A549 (cell line): ENCODE data around the gene TCF4. TPM values are rescaled to one million over a fixed set of nuclear protein-coding genes. Genes with fewer than 3 reads are reported as not detected.

Source experiments
- ATAC-seq, 2 experiments: fragments of 200-7000 bp in 1 of 2; fragments of >200 bp in 1 of 2; cut with Nextera tagmentation in 1 of 2; cut with Tn5 transposase in 1 of 2; 3 replicates each; pipeline versions ENCODE4 v1.8.0 to v1.9.1; 2018 to 2020; ENCODE audit warnings: mild to moderate bottlenecking in 1 of 2, moderate library complexity in 1 of 2
- CTCF ChIA-PET: fragments of 300-600 bp; sonication (Branson Sonifier 250); formaldehyde crosslinking; extraction: SDS; loops from one replicate; lab custom pipeline; 2021; ENCODE audit warnings: antibody characterized with exemption, inconsistent platforms; lab: Yijun Ruan, JAX
- POLR2A ChIA-PET: fragments of 350-600 bp; formaldehyde crosslinking; extraction: SDS; loops from one replicate; lab custom pipeline; 2021; ENCODE audit warnings: antibody characterized with exemption, inconsistent platforms; lab: Yijun Ruan, JAX
- DNase-seq, 2 experiments: peaks; one replicate each; pipeline versions ENCODE4 v3.0.0 to v3.0.0-alpha.2; 2011 to 2016; ENCODE audit warnings: low read depth in 1 of 2, low spot score in 1 of 2
- FAIRE-seq: peaks from 2 replicates; lab custom pipeline; 2011; peaks lifted over from hg19 to GRCh38; lab: Jason Lieb, UNC
- H3K27ac ChIP-seq, 2 experiments: fragments of >200 bp; sonication (Bioruptor Twin); formaldehyde crosslinking; 3 replicates each; pipeline ENCODE4 v1.5.1; 2016 to 2017
- H3K4me1 ChIP-seq: fragments of >200 bp; sonication (Bioruptor Twin); formaldehyde crosslinking; 3 replicates; pipeline ENCODE4 v1.6.1; 2016
- H3K4me2 ChIP-seq: fragments of >200 bp; sonication (Bioruptor Twin); formaldehyde crosslinking; 3 replicates; pipeline ENCODE4 v1.6.1; 2016
- H3K4me3 ChIP-seq: fragments of >200 bp; sonication (Bioruptor Twin); formaldehyde crosslinking; 3 replicates; pipeline ENCODE4 v1.5.1; 2016
- H3K9me3 ChIP-seq: fragments of >200 bp; sonication (Bioruptor Twin); formaldehyde crosslinking; 3 replicates; pipeline ENCODE4 v1.6.1; 2016
- CHD2 ChIP-seq: fragments of 150-350 bp; IDR thresholded peaks from 2 replicates; pipeline ENCODE4 v1.6.1; 2014; ENCODE audit warnings: low read length; ENCODE audit not compliant: partially characterized antibody
- CTCF ChIP-seq: fragments of >200 bp; sonication (Bioruptor Twin); formaldehyde crosslinking; IDR thresholded peaks from 3 replicates; pipeline ENCODE4 v1.5.1; 2016
- EHMT2 ChIP-seq: fragments of 200-600 bp; sonication (generic); IDR thresholded peaks from 2 replicates; pipeline ENCODE4 v1.6.1; 2016; ENCODE audit warnings: antibody characterized with exemption, low read depth, mild to moderate bottlenecking, moderate library complexity
- EP300 ChIP-seq, 2 experiments: fragments of >200 bp; sonication (Bioruptor Twin); formaldehyde crosslinking; IDR thresholded peaks; 2 replicates in 1 of 2; 3 replicates in 1 of 2; pipeline ENCODE4 v1.6.1; 2016 to 2017
- MAFK ChIP-seq: fragments of 450-650 bp; IDR thresholded peaks from 2 replicates; pipeline ENCODE4 v1.6.1; 2014; ENCODE audit not compliant: partially characterized antibody
- MAZ ChIP-seq: fragments of 150-350 bp; IDR thresholded peaks from 2 replicates; pipeline ENCODE4 v1.6.1; 2014; ENCODE audit warnings: antibody characterized with exemption, low read depth, low read length, borderline replicate concordance
- MYC ChIP-seq: IDR thresholded peaks from 2 replicates; pipeline ENCODE4 v1.6.1; 2012; ENCODE audit warnings: mild to moderate bottlenecking, inconsistent platforms, low read length, improper control_type of control experiment, borderline replicate concordance
- NPAS2 ChIP-seq: fragments of 250-450 bp; sonication (Bioruptor Pico); IDR thresholded peaks from 2 replicates; pipeline ENCODE4 v1.8.0; 2022; ENCODE audit warnings: mild to moderate bottlenecking, moderate library complexity, borderline replicate concordance
- POLR2A ChIP-seq: IDR thresholded peaks from 2 replicates; pipeline ENCODE4 v1.6.1; 2012; ENCODE audit warnings: mild to moderate bottlenecking, low read length
- RAD21 ChIP-seq, 2 experiments: fragments of >200 bp in 1 of 2; sonication (Bioruptor Twin) in 1 of 2; formaldehyde crosslinking in 1 of 2; IDR thresholded peaks in 1 of 2; conservative IDR thresholded peaks in 1 of 2; 2 replicates in 1 of 2; 3 replicates in 1 of 2; pipeline ENCODE4 v1.6.1; 2012 to 2018; ENCODE audit warnings: inconsistent platforms in 1 of 2
- RARB ChIP-seq: fragments of 250-450 bp; sonication (Bioruptor Pico); IDR thresholded peaks from 2 replicates; pipeline ENCODE4 v1.8.0; 2021; ENCODE audit warnings: mild to moderate bottlenecking, moderate library complexity
- RCOR1 ChIP-seq: fragments of 150-350 bp; IDR thresholded peaks from 2 replicates; pipeline ENCODE4 v1.6.1; 2014; ENCODE audit warnings: antibody characterized with exemption, low read length, low read depth
- REST ChIP-seq: fragments of 200-600 bp; sonication (generic); IDR thresholded peaks from 2 replicates; pipeline ENCODE4 v1.6.1; 2016; ENCODE audit warnings: antibody characterized with exemption, mild to moderate bottlenecking, moderate library complexity
- SMC3 ChIP-seq: fragments of >200 bp; sonication (Bioruptor Twin); formaldehyde crosslinking; IDR thresholded peaks from 3 replicates; pipeline ENCODE4 v1.6.1; 2018; ENCODE audit warnings: inconsistent platforms
- ZC3H11A ChIP-seq: fragments of 450-650 bp; IDR thresholded peaks from 2 replicates; pipeline ENCODE4 v1.6.1; 2014; ENCODE audit warnings: antibody characterized with exemption, mild to moderate bottlenecking
- ZNF302 ChIP-seq: fragments of 250-450 bp; sonication (Bioruptor Pico); IDR thresholded peaks from 2 replicates; pipeline ENCODE4 v1.9.0; 2021; ENCODE audit warnings: inconsistent platforms, mild to moderate bottlenecking, moderate library complexity
- WGBS: methylation state at CpG from one replicate; pipeline ENCODE4 v1.1.6; 2017; ENCODE audit errors: missing lambda C conversion rate; 5-methylcytosine and 5-hydroxymethylcytosine counted together
- polyA plus RNA-seq, 4 experiments: library from polyadenylated mRNA; depleted of rRNA in 3 of 4; stranded (reverse); fragments of >200 nt; fragmentation: RNase III in 1 of 4; extraction: RNeasy Plus Mini Kit Qiagen cat#74134 plus additional on column Dnase treatment in 1 of 4; gene quantifications; 2 replicates in 3 of 4; 3 replicates in 1 of 4; pipeline ENCODE4 v1.2.3, GENCODE V29; 2011 to 2017
- TF ChIP-seq, protein P1 (sequence below): IDR thresholded peaks from 2 replicates; pipeline ENCODE4 v1.6.1; 2012

The TCF4 gene
- polyA plus RNA-seq, 2 of the 4 experiments (the other 2 are of a cell fraction) = 3.0 to 4.0 TPM

DNA sequence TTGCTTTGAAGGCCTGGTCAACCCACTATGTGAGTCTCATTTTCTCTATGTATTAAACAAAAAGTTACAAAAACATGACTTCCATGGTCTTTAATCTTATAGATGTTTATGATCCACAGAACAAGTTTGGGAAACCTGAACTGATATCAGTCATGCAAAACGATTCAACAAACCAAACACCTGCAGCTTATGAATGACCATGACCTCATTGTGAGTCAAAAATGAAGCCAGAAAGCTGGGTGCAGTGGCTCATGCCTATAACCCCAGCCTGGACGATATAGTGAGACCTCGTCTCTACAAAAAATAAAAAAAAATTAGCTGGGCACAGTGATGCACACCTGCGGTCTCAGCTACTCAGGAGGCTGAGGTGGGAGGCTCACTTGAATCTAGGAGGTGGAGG, 358.3 kb downstream of the TCF4 start (continued):
- TF ChIP-seq REST (no peak), EHMT2 (no peak), RCOR1 (no peak), RARB (no peak), MAFK (no peak)
- TF ChIP-seq, all 56 proteins: peak for 0

- ChIA-PET POLR2A (no interaction called here), CTCF (interaction anchor here (0.9 to 1.0 kb wide), 2 partner anchors 246 to 550 kb away, joined by 3 read pairs; no protein-coding TSS in a partner anchor)
- ATAC-seq = peak; percentile 30 to 33; a peak in 2 of 6 replicates
- no peaks in the 10 kb centered on the region for H3K9me3 ChIP-seq
- H3K27ac ChIP-seq = no peak overlapping the region; a peak in 1 of 6 replicates
- H3K4me3 ChIP-seq = no peak overlapping the region
- H3K4me2 ChIP-seq = no peak overlapping the region
- WGBS = 92% methylated on average over 13 of the region's 15 CpGs
- FAIRE-seq = no peak
- peak in 1 of 2 experiments; percentile 13 for DNase-seq
- peaks cover 11% of the 10 kb centered on the region; the same call in 2 of the 3 replicates for H3K4me1 ChIP-seq
- TF ChIP-seq ZNF302 (CRISPR knock-in tag) (no peak), CHD2 (no peak), REST (no peak), POLR2A (no peak), ZC3H11A (no peak), CTCF (no peak), EP300 (IDR thresholded peaks at IDR 0.05) (no peak), NPAS2 (CRISPR knock-in tag) (no peak), MYC (no peak), MAZ (no peak)
These were observed 359.3 kb downstream of the TCF4 start for GRCh38 chr18:55228707-55229106.

DNA sequence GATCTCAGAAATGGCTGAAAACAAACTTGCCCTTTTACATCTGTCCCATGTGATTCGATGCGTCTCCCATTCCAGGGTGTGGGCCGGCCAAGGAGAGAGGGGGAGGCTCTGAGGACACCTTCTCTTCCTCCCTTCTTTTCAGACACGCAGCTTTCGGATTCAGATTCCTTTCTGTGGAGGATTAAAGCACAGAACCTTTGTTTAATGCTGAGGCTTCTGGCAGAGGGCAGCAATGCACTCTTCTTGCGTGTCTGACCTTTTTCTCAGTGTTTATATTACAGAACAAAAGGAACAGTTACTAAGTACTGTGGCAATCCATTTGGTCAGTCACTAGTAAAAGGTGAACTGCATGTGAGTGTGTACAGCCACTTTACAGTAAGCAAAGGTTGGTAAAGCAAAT, 359.8 kb downstream of the TCF4 start:
- 0 out of 5 replicates have a peak, but pooled peaks of 1 of the 2 experiments have one; percentile 10 for TF ChIP-seq RAD21 (conservative IDR thresholded peaks at IDR 0.05 in 1 of 2, IDR thresholded peaks at IDR 0.05 in 1 of 2)
- TF ChIP-seq, protein P1, sequence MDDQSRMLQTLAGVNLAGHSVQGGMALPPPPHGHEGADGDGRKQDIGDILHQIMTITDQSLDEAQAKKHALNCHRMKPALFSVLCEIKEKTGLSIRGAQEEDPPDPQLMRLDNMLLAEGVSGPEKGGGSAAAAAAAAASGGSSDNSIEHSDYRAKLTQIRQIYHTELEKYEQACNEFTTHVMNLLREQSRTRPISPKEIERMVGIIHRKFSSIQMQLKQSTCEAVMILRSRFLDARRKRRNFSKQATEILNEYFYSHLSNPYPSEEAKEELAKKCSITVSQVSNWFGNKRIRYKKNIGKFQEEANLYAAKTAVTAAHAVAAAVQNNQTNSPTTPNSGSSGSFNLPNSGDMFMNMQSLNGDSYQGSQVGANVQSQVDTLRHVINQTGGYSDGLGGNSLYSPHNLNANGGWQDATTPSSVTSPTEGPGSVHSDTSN = no peak
- 0 out of 3 replicates have a peak, but pooled peaks have one; percentile 7 for TF ChIP-seq SMC3
- TF ChIP-seq, all 56 proteins: peak for 2
- ATAC-seq (peak; percentile 39 to 66; a peak in 5 of 6 replicates), FAIRE-seq (no peak), DNase-seq (peak in 1 of 2 experiments; percentile 36)
- H3K4me3 ChIP-seq = no peak overlapping the region
- no peaks in the 10 kb centered on the region for H3K9me3 ChIP-seq
- ChIA-PET POLR2A (no interaction called here), CTCF (interaction anchor here (0.9 to 1.0 kb wide), 2 partner anchors 245 to 549 kb away, joined by 3 read pairs; no protein-coding TSS in a partner anchor)
- H3K4me2 ChIP-seq = peak overlapping the region; percentile 73
- H3K27ac ChIP-seq = peak overlapping the region; percentile 53 to 74; a peak in 4 of 6 replicates
- peaks cover 11% of the 10 kb centered on the region; the same call in 2 of the 3 replicates for H3K4me1 ChIP-seq
- 28% methylated on average over 6 of the region's 6 CpGs for WGBS
